HG02970 (cell line): ENCODE measurements around the gene TSPAN10.
"Not testable (repeated sequence)": the region's sequence is repeated elsewhere in the genome, so short reads cannot be mapped to it uniquely, and the experiment has no call there.

ENCODE experiments used
- ATAC-seq: cut with Tn5 transposase; IDR thresholded peaks from one replicate; pipeline ENCODE4 v1.9.1; 2021; ENCODE audit warnings: mild to moderate bottlenecking, moderate library complexity, moderate number of reproducible peaks; ENCODE audit not compliant: unreplicated experiment, low FRiP score

The TSPAN10 gene

GRCh38 chr17:81656835-81657234, 19.8 kb downstream of the TSPAN10 start:
- no peak for ATAC-seq

DNA sequence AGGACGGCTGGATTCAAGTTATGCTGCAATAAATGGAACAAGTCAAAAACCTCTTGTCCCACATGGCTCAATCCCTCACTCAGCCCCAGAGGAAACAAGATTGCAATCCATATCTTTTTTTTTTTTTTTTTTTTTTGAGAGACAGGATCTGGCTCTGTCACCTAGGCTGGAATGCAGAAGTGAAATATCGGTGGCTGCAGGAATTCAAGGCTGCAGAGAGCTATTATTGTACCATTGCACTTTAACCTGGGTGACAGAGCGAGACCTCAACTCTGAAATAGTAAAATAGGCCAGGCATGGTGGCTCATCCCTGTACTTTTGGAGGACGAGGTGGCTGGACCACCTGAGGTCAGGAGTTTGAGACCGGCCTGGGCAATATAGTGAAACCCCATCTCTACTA, 22.0 kb downstream of the TSPAN10 start:
- ATAC-seq: no peak

GRCh38 chr17:81660441-81660840, 23.4 kb downstream of the TSPAN10 start:
- no peak for ATAC-seq

GRCh38 chr17:81662002-81662401, 25.0 kb downstream of the TSPAN10 start:
- no peak for ATAC-seq

- ATAC-seq: no peak
These were observed 27.1 kb downstream of the TSPAN10 start for GRCh38 chr17:81664051-81664470.

- ATAC-seq: no peak
These were observed 28.5 kb downstream of the TSPAN10 start for GRCh38 chr17:81665205-81666091.

DNA sequence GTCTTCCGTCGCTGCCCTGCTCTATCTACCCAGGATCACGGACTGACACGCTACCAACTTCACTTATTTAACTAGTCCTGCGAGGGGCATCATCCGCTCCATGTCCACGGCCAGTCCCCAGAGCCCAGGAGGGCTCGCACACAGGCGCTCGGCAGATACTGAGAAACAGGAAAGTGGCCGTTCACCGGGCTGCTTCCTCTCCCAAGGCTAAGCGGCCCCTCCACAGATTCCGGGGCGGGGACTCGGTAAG, 29.0 kb downstream of the TSPAN10 start:
- no peak for ATAC-seq

- ATAC-seq: peak; percentile 86
These were observed 29.6 kb downstream of the TSPAN10 start, which contains the start of the genes CCDC137 and OXLD1 for GRCh38 chr17:81666342-81667191. Gene CCDC137 (plus strand): TSS chr17:81666737. CDS start chr17:81666767, 30 bp downstream. Gene OXLD1 (minus strand): TSS chr17:81666605. CDS start chr17:81666577, 28 bp downstream.

DNA sequence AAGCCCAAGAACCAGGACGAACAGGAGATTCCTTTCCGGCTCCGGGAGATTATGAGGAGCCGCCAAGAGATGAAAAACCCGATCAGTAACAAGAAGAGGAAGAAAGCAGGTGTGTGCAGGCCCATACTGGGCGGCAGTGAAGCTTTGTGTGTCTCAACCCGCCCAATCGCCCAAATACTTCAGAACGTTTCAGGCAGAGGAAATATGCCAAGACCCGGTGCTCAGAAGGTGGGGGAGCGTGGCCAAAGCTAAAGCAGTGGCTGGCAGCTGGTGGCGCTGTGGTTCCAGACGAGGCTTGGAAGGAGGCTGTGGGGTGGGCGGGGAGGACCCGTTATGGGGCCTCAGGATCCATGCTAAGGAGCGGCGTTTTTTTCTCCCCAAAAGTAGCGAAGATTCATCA, 30.8 kb downstream of the TSPAN10 start:
- no peak for ATAC-seq

GRCh38 chr17:81672504-81672903, 35.5 kb downstream of the TSPAN10 start:
- no peak for ATAC-seq

DNA sequence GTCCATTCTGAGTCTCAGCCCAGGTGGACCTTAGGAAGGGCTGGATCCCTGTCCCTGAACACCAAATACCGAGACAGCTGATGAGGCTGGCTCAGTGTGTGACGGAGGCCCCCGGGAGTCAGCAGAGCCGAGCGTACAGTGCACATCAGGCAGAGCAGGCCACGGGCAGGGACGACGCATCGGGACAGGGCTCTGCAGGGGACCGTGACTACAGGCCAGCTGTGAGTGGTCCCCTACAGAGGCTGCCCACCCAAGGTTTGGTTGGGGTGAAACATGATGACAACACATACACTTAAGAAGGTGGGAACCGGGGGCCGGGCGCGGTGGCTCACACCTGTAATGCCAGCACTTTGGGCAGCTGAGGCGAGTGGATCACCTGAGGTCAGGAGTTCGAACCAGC, 36.0 kb downstream of the TSPAN10 start:
- ATAC-seq: no peak

DNA sequence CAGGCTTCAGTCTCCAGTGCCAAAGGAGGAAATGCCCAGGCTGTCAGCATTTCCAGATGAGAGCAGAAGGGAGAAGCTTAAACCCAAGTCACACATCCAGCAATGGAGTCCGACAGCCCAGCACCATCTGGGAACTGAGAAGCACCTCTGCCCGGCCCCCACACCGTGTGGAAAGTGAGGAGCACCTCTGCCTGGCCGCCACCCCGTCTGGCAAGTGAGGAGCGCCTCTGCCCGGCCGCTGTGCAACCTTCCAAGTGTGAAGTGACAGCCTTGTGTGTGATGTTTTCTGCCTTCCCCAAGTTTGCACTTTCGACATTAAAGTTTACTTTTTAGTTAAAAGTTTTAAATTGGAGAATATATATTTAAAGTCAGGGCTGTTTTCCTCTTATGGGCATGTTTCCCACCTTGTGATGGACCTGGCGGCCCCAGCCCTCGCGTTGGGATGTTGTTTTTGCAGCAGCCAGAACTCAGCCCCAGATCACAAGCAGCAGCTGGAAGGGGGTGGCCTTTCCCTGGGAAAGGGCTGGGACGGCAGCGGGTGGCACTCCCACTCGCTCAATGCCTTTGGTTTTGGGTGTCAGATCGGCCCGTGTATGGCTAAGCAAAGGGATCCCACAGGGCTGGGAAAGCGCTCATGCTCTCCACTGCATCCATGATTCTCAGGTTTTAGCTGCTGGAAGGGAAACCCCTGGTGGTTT, 36.7 kb downstream of the TSPAN10 start:
- no peak for ATAC-seq

DNA sequence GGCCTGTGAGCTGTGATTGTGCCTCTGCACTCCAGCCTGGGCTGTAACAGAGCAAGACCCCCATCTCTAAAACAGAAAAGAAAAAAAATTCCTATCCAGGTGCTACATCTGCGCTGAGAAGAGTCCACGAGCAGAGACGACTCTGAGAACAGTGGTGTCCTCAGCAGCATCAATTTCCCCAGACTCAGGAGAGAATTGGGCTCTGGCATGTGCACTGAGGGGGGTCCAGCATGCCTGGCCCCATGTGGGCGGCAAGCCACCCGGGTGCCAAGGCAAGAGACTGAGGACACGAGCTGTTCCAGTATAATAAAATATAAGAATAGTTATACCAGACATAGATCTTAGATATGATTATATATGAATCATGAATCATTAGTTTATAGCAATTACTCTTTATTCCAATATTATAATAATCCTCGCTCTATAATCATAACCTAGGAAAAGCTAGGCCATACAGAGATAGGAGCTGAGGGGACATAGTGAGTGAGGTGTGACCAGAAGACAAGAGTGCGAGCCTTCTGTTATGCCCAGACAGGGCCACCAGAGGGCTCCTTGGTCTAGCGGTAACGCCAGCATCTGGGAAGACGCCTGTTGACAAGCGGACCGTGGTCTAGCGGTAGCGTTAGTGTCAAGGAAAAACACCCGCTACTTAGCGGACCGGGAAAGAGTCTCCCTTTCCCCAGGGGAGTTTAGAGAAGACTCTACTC, 38.7 kb downstream of the TSPAN10 start:
- ATAC-seq: not testable (repeated sequence)

DNA sequence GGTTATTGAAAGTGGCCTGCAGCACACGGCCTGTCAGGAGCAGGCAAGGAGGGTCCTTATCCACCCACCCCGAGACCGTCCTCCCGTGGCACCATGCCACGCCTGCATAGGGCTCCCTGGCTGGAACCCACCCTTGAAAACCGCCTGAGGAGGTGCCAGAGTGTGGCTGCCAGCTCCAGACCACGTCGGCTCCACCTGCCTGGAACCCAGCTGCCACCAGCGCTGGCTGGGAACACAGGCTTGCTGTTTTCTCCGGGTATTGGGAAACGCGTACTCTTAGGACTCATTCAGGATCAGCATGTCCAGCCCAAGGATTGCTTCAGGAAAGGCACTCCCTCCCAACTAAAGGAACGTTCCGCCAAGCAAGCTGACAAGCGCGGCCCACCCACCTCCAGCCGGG, 39.9 kb downstream of the TSPAN10 start:
- ATAC-seq: no peak

- ATAC-seq: no peak
These were observed 43.2 kb downstream of the TSPAN10 start for GRCh38 chr17:81680150-81680549.

DNA sequence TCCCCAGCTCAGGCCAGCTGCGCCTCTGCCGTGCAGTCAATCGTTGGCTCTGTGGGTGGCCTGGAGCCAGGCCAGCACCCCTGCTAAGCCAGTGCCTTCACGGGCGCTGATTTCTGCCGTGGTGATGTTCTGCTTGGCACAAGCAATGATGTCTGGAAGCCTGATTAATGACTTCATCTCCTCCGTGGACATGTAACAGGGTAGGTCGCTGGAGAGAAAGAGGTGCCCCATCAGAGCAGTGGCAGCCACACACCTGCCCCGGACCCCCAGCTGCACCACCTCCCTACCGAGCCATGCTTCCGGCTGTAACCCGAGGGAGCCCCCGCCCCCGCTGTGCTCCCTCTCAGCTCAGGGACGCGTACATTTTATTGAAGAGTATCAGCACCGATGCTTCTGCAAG, 44.7 kb downstream of the TSPAN10 start:
- ATAC-seq: no peak

DNA sequence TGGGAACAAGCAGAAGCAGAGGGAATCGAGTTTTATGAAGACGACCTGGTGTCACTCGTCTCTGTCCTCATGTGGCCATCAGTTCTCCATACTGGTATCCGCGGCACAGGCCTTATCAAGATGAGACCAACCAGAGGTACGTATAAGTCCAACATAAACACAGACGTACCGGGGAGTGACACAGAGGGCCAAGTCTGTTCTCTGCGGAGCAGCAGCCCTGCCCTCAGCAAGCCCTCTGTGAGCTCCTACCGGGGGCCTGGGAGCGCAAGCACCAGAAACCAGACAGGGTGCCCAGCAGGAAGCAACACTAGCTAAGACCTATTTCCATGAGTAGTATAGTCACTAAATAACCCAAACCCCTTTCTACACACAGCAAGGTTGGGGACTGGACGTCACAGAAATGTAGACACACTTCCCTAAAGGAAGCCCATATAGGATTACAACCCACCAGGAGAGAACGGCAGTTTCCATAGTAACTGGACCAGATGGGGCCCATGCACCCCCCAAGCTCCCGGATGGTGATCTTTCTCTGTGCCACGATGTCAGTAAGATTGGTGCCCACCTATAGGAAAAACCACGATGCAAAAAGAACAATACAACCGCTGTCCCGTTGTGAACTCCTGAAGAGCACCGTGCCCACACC, 45.7 kb downstream of the TSPAN10 start:
- no peak for ATAC-seq

DNA sequence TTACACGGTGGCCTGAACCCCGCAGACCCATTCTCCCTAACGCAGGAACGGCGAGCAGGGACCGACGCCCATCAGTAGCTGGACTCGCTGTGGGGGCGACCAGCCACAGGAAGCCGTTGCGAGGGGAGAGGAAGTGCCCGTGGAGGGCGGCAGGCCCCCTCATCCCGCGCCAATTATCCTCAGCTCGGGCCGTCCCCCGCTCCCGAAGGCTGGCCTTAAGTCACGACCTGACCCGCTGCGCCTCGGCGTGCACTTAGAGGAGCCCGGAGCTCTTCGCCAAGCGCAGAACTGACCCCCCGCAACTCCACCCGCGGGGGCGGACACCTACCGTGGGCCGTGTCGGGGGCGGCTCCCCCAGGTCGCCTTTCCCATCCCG, 46.2 kb downstream of the TSPAN10 start:
- peak; percentile 9 for ATAC-seq

- peak; percentile 95 for ATAC-seq
These were observed 46.8 kb downstream of the TSPAN10 start, which contains the start of the genes ARL16 and HGS for GRCh38 chr17:81683584-81684441. Gene ARL16 (minus strand): TSS chr17:81683797. CDS start chr17:81683753, 44 bp downstream. Gene HGS (plus strand): TSS chr17:81684011. CDS start chr17:81684067, 56 bp downstream.
